NCI-H510A treated with DMSO at 0.1 percent for 48 hours (cell line): ENCODE measurements around the gene PDK2.

Experiments used
- DNase-seq: peaks from one replicate; lab custom pipeline; 2025; lab: John Stamatoyannopoulos, UW

The PDK2 gene

GRCh38 chr17:50135316-50136095 lies 40.4 kb downstream of the PDK2 start:
- no peak for DNase-seq

GRCh38 chr17:50136096-50136687 lies 41.0 kb downstream of the PDK2 start:
- DNase-seq: no peak

DNA sequence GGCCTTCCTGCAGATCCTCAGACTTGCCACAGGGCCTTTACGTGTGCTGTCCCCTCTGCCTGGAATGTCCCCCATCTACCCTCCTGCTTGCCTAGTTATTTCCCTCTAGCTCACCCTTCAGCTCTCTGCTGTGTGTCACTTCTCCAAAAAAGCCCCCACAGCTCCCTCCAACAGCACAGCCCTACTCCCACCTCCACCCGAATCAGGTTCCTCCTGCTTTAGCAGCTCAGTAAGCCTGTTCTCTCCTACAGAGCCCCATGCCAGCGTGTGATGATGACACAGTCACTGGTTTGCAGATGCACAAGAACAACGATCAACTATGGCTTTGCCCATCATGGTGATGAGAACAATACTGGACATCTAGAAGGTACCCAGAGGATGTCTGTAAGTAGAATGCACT lies 41.9 kb downstream of the PDK2 start:
- no peak for DNase-seq

- DNase-seq: no peak
Measured at GRCh38 chr17:50139185-50139783, 44.1 kb downstream of the PDK2 start.

GRCh38 chr17:50139950-50140885 lies 45.1 kb downstream of the PDK2 start:
- DNase-seq: peak; percentile 45

DNA sequence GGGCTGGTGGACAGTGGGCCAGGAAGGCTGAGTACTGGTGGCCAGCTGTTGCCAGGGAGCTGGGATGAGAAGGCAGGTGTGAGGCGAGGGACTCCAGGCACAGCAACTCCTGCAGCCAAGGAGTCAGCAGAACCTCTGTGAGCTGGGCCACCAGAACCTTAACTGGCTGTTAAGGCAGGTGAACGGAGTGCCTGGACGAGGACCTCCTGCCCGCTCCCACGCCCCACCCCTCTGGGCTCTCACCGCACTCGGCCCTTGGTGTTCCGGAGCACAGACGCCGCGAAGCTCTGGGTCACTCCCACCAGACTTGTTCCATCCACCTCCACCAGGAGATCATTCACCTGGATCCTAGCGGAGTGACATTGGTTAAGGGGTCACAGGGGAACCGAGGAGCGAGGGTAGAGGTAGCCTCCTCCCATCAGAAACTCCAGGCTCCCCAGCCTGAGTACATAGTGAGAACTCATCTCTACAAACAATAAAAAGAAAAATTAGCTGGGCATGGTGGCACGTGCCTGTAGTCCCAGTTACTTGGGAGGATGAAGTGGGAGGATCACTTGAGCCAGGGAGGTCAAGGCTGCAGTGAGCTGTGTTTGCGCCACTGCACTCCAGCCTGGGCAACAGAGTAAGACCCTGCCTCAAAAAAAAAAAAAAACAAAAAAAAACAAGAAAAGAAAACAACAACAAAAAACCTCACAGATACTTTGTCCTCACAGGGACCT lies 46.0 kb downstream of the PDK2 start:
- no peak for DNase-seq

- no peak for DNase-seq
Measured at GRCh38 chr17:50141745-50142110, 46.6 kb downstream of the PDK2 start.

GRCh38 chr17:50143461-50144176 lies 48.5 kb downstream of the PDK2 start:
- no peak for DNase-seq

- DNase-seq: no peak
Measured at GRCh38 chr17:50144355-50144754, 49.2 kb downstream of the PDK2 start.

GRCh38 chr17:50144845-50145531 lies 49.8 kb downstream of the PDK2 start:
- DNase-seq: no peak

- DNase-seq: no peak
Measured at GRCh38 chr17:50145532-50146229, 50.5 kb downstream of the PDK2 start.

- no peak for DNase-seq
Measured at GRCh38 chr17:50146230-50146926, 51.2 kb downstream of the PDK2 start.

DNA sequence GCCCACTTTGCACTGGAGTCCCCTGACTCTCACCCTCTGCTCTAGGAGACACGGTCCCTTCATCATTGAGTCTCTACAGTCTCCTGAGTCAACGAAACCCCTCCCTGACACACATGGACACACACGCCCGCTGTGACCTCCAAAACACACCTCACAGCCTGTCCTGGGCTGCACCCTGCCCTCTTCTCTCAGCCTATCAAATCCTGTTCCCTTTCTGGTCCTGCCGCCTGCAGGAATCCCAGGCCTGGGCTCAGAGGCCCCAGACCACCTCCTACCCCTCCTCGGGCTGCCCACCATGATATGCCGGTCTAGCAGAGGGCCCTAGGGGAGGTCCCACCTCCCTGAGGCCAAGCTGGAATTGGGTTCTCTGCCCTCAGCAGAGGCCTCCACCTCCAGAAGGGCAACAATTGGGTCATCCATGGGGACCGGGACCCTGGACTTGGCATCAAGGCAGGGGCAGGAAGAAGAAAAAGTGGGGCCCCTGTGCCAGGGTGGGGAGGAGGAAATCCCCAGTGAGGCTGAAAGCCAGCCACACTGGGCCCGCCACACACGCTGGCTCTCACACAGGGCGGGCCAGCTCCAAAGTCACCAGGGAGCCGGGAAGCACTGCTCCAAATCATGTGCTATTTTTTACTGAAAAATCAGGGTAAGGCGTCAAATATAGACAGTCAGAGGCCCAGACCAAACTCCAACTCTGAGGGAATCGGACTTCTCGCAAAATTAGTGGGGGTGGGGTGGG lies 51.9 kb downstream of the PDK2 start:
- DNase-seq: no peak

GRCh38 chr17:50147841-50148225 lies 52.7 kb downstream of the PDK2 start:
- no peak for DNase-seq

- no peak for DNase-seq
Measured at GRCh38 chr17:50148226-50149090, 53.3 kb downstream of the PDK2 start.

- DNase-seq: no peak
Measured at GRCh38 chr17:50149091-50149416, 53.9 kb downstream of the PDK2 start.
